ENCODE measurements around the gene MNT. TPM values are rescaled to one million over a fixed set of nuclear protein-coding genes. Genes with fewer than 3 reads are reported as not detected.

The MNT gene
- total and polyA plus RNA-seq, 4 donors, result 1.7 to 5.0 (median 2.6) TPM

DNA sequence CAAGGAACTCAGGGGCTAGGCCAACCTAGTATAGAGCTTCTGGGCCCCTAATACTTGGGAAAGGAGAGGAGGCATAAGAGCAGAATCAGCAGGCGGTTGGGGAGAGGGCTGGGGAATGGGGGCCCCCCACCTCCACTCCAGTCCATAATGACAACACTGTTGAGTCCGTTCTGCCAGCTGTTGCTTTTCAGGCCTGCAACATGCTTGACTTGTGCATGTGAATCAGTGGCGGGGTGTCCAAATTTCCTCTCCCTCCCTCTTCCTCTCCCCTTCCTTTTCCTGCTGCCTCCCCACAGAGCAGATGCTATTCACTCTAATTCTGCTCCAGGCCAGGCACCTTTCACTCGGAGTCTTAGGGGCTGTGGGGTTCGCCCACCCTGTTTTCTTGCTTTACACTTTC, 31.8 kb downstream of the MNT start:
- H3K9me3 ChIP-seq (ENCODE audit: control insufficient read depth in 4 of 4, low read length in 3 of 4), result no peaks in the 10 kb centered on the region
- DNase-seq (ENCODE audit: low spot score), result no peak
- no peak for TF ChIP-seq RAD21 (IDR thresholded peaks at IDR 0.05)
- TF ChIP-seq, protein P1, sequence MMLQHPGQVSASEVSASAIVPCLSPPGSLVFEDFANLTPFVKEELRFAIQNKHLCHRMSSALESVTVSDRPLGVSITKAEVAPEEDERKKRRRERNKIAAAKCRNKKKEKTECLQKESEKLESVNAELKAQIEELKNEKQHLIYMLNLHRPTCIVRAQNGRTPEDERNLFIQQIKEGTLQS (IDR thresholded peaks at IDR 0.05), result no peak
- TF ChIP-seq HNF4A (conservative IDR thresholded peaks at IDR 0.05), result no peak
- TF ChIP-seq SP1 (IDR thresholded peaks at IDR 0.05), result no peak
- TF ChIP-seq FOXA1 (IDR thresholded peaks at IDR 0.05), result no peak
- no peak for TF ChIP-seq HNF4G (IDR thresholded peaks at IDR 0.05)
- TF ChIP-seq FOXA2 (IDR thresholded peaks at IDR 0.05), result no peak
- TF ChIP-seq, protein P2, sequence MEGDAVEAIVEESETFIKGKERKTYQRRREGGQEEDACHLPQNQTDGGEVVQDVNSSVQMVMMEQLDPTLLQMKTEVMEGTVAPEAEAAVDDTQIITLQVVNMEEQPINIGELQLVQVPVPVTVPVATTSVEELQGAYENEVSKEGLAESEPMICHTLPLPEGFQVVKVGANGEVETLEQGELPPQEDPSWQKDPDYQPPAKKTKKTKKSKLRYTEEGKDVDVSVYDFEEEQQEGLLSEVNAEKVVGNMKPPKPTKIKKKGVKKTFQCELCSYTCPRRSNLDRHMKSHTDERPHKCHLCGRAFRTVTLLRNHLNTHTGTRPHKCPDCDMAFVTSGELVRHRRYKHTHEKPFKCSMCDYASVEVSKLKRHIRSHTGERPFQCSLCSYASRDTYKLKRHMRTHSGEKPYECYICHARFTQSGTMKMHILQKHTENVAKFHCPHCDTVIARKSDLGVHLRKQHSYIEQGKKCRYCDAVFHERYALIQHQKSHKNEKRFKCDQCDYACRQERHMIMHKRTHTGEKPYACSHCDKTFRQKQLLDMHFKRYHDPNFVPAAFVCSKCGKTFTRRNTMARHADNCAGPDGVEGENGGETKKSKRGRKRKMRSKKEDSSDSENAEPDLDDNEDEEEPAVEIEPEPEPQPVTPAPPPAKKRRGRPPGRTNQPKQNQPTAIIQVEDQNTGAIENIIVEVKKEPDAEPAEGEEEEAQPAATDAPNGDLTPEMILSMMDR (IDR thresholded peaks at IDR 0.05; ENCODE audit: low read depth, low read length, missing input control), result no peak
- TF ChIP-seq, protein P3, sequence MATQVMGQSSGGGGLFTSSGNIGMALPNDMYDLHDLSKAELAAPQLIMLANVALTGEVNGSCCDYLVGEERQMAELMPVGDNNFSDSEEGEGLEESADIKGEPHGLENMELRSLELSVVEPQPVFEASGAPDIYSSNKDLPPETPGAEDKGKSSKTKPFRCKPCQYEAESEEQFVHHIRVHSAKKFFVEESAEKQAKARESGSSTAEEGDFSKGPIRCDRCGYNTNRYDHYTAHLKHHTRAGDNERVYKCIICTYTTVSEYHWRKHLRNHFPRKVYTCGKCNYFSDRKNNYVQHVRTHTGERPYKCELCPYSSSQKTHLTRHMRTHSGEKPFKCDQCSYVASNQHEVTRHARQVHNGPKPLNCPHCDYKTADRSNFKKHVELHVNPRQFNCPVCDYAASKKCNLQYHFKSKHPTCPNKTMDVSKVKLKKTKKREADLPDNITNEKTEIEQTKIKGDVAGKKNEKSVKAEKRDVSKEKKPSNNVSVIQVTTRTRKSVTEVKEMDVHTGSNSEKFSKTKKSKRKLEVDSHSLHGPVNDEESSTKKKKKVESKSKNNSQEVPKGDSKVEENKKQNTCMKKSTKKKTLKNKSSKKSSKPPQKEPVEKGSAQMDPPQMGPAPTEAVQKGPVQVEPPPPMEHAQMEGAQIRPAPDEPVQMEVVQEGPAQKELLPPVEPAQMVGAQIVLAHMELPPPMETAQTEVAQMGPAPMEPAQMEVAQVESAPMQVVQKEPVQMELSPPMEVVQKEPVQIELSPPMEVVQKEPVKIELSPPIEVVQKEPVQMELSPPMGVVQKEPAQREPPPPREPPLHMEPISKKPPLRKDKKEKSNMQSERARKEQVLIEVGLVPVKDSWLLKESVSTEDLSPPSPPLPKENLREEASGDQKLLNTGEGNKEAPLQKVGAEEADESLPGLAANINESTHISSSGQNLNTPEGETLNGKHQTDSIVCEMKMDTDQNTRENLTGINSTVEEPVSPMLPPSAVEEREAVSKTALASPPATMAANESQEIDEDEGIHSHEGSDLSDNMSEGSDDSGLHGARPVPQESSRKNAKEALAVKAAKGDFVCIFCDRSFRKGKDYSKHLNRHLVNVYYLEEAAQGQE (IDR thresholded peaks at IDR 0.05), result no peak
- TF ChIP-seq TAF1 (conservative IDR thresholded peaks at IDR 0.05), result no peak
- TF ChIP-seq, protein P4, sequence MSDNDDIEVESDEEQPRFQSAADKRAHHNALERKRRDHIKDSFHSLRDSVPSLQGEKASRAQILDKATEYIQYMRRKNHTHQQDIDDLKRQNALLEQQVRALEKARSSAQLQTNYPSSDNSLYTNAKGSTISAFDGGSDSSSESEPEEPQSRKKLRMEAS (IDR thresholded peaks at IDR 0.05), result no peak
- no peak for TF ChIP-seq YY1 (IDR thresholded peaks at IDR 0.05)
- TF ChIP-seq, protein P5, sequence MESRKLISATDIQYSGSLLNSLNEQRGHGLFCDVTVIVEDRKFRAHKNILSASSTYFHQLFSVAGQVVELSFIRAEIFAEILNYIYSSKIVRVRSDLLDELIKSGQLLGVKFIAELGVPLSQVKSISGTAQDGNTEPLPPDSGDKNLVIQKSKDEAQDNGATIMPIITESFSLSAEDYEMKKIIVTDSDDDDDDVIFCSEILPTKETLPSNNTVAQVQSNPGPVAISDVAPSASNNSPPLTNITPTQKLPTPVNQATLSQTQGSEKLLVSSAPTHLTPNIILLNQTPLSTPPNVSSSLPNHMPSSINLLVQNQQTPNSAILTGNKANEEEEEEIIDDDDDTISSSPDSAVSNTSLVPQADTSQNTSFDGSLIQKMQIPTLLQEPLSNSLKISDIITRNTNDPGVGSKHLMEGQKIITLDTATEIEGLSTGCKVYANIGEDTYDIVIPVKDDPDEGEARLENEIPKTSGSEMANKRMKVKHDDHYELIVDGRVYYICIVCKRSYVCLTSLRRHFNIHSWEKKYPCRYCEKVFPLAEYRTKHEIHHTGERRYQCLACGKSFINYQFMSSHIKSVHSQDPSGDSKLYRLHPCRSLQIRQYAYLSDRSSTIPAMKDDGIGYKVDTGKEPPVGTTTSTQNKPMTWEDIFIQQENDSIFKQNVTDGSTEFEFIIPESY (IDR thresholded peaks at IDR 0.05), result no peak
- no peak for TF ChIP-seq EGR1 (IDR thresholded peaks at IDR 0.05; ENCODE audit: low read depth in 2 of 2)
- no peak for TF ChIP-seq JUND (IDR thresholded peaks at IDR 0.05)
- TF ChIP-seq RXRA (IDR thresholded peaks at IDR 0.05), result no peak
- TF ChIP-seq GABPA (IDR thresholded peaks at IDR 0.05 in 1 of 2, conservative IDR thresholded peaks at IDR 0.05 in 1 of 2), result no peak
- TF ChIP-seq NR2F2 (IDR thresholded peaks at IDR 0.05), result no peak
- H3K36me3 ChIP-seq (ENCODE audit: control insufficient read depth in 4 of 4, insufficient read depth in 3 of 4, low read depth in 1 of 4, low read length in 3 of 4), result peaks cover 2 to 18% (median 4%) of the 10 kb centered on the region in 4 donors
- no peaks in the 10 kb centered on the region for H3K27me3 ChIP-seq (ENCODE audit: control insufficient read depth in 4 of 4, insufficient read depth in 4 of 4, low read length in 3 of 4)
- WGBS, result 78% methylated on average over 5 of the region's 5 CpGs
- peaks cover 0 to 2% (median 0%) of the 10 kb centered on the region in 4 donors for H3K4me1 ChIP-seq (ENCODE audit: control insufficient read depth in 4 of 4, insufficient read depth in 4 of 4, low read length in 3 of 4)
- H3K27ac ChIP-seq (ENCODE audit: low read depth in 1 of 2, low read length in 2 of 2), result no peak overlapping the region
- H3K4me3 ChIP-seq (ENCODE audit: low read depth in 1 of 3, low read length in 3 of 3), result no peak overlapping the region
- no peak overlapping the region for H3K9ac ChIP-seq (ENCODE audit: low read depth in 1 of 2, low read length in 2 of 2)

Measured in liver (tissue), 9 donors.